H1 (cell line): ENCODE results near the gene ECT2L. TPM values are rescaled to one million over a fixed set of nuclear protein-coding genes. Genes with fewer than 3 reads are reported as not detected.

ENCODE experiments used
- CTCF ChIA-PET: fragments of 300-600 bp; sonication (Branson Sonifier 250); formaldehyde crosslinking; loops from one replicate; lab custom pipeline; 2021; ENCODE audit not compliant: partially characterized antibody; lab: Charles Lee
- POLR2A ChIA-PET: fragments of 300-600 bp; sonication (Branson Sonifier 250); formaldehyde crosslinking; loops from one replicate; lab custom pipeline; 2021; ENCODE audit warnings: inconsistent platforms; ENCODE audit not compliant: partially characterized antibody; lab: Charles Lee
- DNase-seq, 2 experiments: peaks; one replicate each; pipeline versions ENCODE4 v3.0.0 to v3.0.0-alpha.2; 2010 to 2022; ENCODE audit warnings: low spot score in 2 of 2, low read depth in 1 of 2, mixed read lengths in 1 of 2
- FAIRE-seq: peaks from 2 replicates; lab custom pipeline; 2011; peaks lifted over from hg19 to GRCh38; lab: Jason Lieb, UNC
- H2AFZ ChIP-seq: 2 replicates; pipeline ENCODE4 v1.8.1; 2012; ENCODE audit warnings: low read length, inconsistent platforms
- H2AK5ac ChIP-seq: 2 replicates; pipeline ENCODE4 v1.6.1; 2013; ENCODE audit warnings: low read depth, low read length
- H2BK120ac ChIP-seq: replicated peaks from 2 replicates; pipeline ENCODE3; 2013; ENCODE audit warnings: low read depth, low read length, inconsistent platforms
- H2BK12ac ChIP-seq: 2 replicates; pipeline ENCODE4 v1.6.1; 2013; ENCODE audit warnings: low read depth, low read length
- H2BK15ac ChIP-seq: 2 replicates; pipeline ENCODE4 v1.6.1; 2013; ENCODE audit warnings: low read length
- H2BK20ac ChIP-seq: 2 replicates; pipeline ENCODE4 v1.6.1; 2013; ENCODE audit warnings: low read length
- H2BK5ac ChIP-seq: 2 replicates; pipeline ENCODE4 v1.6.1; 2013; ENCODE audit warnings: low read depth, low read length
- H3K14ac ChIP-seq: 2 replicates; pipeline ENCODE4 v1.6.1; 2013; ENCODE audit warnings: inconsistent platforms; ENCODE audit not compliant: insufficient read length
- H3K18ac ChIP-seq: 2 replicates; pipeline ENCODE4 v1.6.1; 2013; ENCODE audit warnings: low read length; ENCODE audit errors: extremely low read depth
- H3K23ac ChIP-seq: 2 replicates; pipeline ENCODE4 v1.6.1; 2013; ENCODE audit warnings: inconsistent platforms; ENCODE audit not compliant: insufficient read length
- H3K23me2 ChIP-seq: 2 replicates; pipeline ENCODE4 v1.6.1; 2013; ENCODE audit warnings: low read depth, low read length
- H3K27ac ChIP-seq: 2 replicates; pipeline ENCODE4 v1.6.1; 2011; ENCODE audit warnings: low read depth, low read length, inconsistent platforms
- H3K27me3 ChIP-seq, 4 experiments: replicated peaks in 1 of 4; 1 replicate in 1 of 4; 2 replicates in 3 of 4; pipeline versions ENCODE4 v1.6.1 to v1.8.1; 2011 to 2013; ENCODE audit warnings: low read length in 3 of 4, mild to moderate bottlenecking in 3 of 4, inconsistent platforms in 2 of 4, mixed read lengths in 2 of 4, moderate library complexity in 1 of 4; ENCODE audit not compliant: control insufficient read depth in 3 of 4, insufficient read depth in 3 of 4; ENCODE audit errors: extremely low read depth in 1 of 4
- H3K36me3 ChIP-seq, 4 experiments: 2 replicates each; pipeline versions ENCODE4 v1.6.1 to v1.8.1; 2011 to 2013; ENCODE audit warnings: mild to moderate bottlenecking in 4 of 4, low read length in 3 of 4, moderate library complexity in 2 of 4, control low read depth in 1 of 4, inconsistent platforms in 1 of 4; ENCODE audit not compliant: insufficient read depth in 4 of 4, control insufficient read depth in 2 of 4
- H3K4ac ChIP-seq: replicated peaks from 2 replicates; pipeline ENCODE3; 2013; ENCODE audit warnings: low read length, low read depth, mixed read lengths, inconsistent platforms; ENCODE audit not compliant: insufficient read length
- H3K4me1 ChIP-seq, 4 experiments: replicated peaks in 1 of 4; 1 replicate in 1 of 4; 2 replicates in 3 of 4; pipeline versions ENCODE4 v1.6.1 to v1.8.1; 2011 to 2013; ENCODE audit warnings: low read length in 3 of 4, inconsistent platforms in 2 of 4, mixed read lengths in 1 of 4; ENCODE audit not compliant: insufficient read depth in 4 of 4, control insufficient read depth in 3 of 4
- H3K4me2 ChIP-seq, 2 experiments: 2 replicates each; pipeline versions ENCODE4 v1.6.1 to v1.8.1; 2011 to 2013; ENCODE audit warnings: low read depth in 2 of 2, low read length in 2 of 2, control low read depth in 1 of 2, inconsistent platforms in 1 of 2, mild to moderate bottlenecking in 1 of 2; ENCODE audit not compliant: insufficient read depth in 1 of 2
- H3K4me3 ChIP-seq, 4 experiments: fragments of 200-600, 300-600 bp in 1 of 4; sonication (generic), shearing (Covaris generic), sonication (Bioruptor Twin) in 1 of 4; 2 replicates each; pipeline versions ENCODE4 v1.5.1 to v1.8.1; 2011 to 2016; ENCODE audit warnings: low read length in 4 of 4, low read depth in 3 of 4, control low read depth in 2 of 4, inconsistent platforms in 2 of 4, mild to moderate bottlenecking in 2 of 4, mixed read lengths in 1 of 4, moderate library complexity in 1 of 4; ENCODE audit not compliant: insufficient read depth in 2 of 4; ENCODE audit errors: extremely low read depth in 1 of 4
- H3K56ac ChIP-seq: replicated peaks from 2 replicates; pipeline ENCODE3; 2013; ENCODE audit warnings: low read depth, mild to moderate bottlenecking, mixed read lengths, low read length, inconsistent platforms; ENCODE audit not compliant: insufficient read length
- H3K79me1 ChIP-seq: 2 replicates; pipeline ENCODE4 v1.6.1; 2013; ENCODE audit warnings: low read depth, low read length, control low read depth
- H3K79me2 ChIP-seq, 2 experiments: 2 replicates each; pipeline versions ENCODE4 v1.6.1 to v1.8.1; 2012 to 2013; ENCODE audit warnings: low read length in 2 of 2, mild to moderate bottlenecking in 2 of 2, inconsistent platforms in 1 of 2; ENCODE audit not compliant: insufficient read depth in 2 of 2, control insufficient read depth in 1 of 2
- H3K9ac ChIP-seq, 4 experiments: replicated peaks in 1 of 4; 1 replicate in 1 of 4; 2 replicates in 3 of 4; pipeline versions ENCODE4 v1.6.1 to v1.8.1; 2011 to 2013; ENCODE audit warnings: low read depth in 3 of 4, low read length in 3 of 4, control low read depth in 2 of 4, mild to moderate bottlenecking in 2 of 4, moderate library complexity in 2 of 4, inconsistent platforms in 1 of 4; ENCODE audit errors: extremely low read depth in 1 of 4
- H3K9me3 ChIP-seq, 2 experiments: 2 replicates each; pipeline versions ENCODE4 v1.6.1 to v1.8.1; 2012 to 2013; ENCODE audit warnings: mild to moderate bottlenecking in 2 of 2, moderate library complexity in 2 of 2, control low read depth in 1 of 2, inconsistent platforms in 1 of 2, low read depth in 1 of 2, low read length in 1 of 2, mixed read lengths in 1 of 2; ENCODE audit not compliant: insufficient read depth in 2 of 2
- H4K20me1 ChIP-seq, 2 experiments: replicated peaks in 1 of 2; 2 replicates each; pipeline versions ENCODE3 to v1.8.1; 2011 to 2013; ENCODE audit warnings: inconsistent platforms in 2 of 2, low read length in 2 of 2, mild to moderate bottlenecking in 1 of 2; ENCODE audit not compliant: insufficient read depth in 2 of 2, control insufficient read depth in 1 of 2
- H4K5ac ChIP-seq: 2 replicates; pipeline ENCODE4 v1.6.1; 2013; ENCODE audit warnings: low read length, low read depth, mixed read lengths, inconsistent platforms; ENCODE audit not compliant: insufficient read length
- H4K8ac ChIP-seq: 2 replicates; pipeline ENCODE4 v1.8.0; 2013; ENCODE audit warnings: mild to moderate bottlenecking, moderate library complexity, low read length, inconsistent platforms; ENCODE audit not compliant: insufficient read depth; ENCODE audit errors: extremely low read depth
- H4K91ac ChIP-seq: replicated peaks from 2 replicates; pipeline ENCODE3; 2013; ENCODE audit warnings: low read length, mixed read lengths, inconsistent platforms; ENCODE audit not compliant: insufficient read length
- BCL11A ChIP-seq, 2 experiments: IDR thresholded peaks; one replicate each; pipeline ENCODE4 v1.6.1; 2011; ENCODE audit warnings: low read depth in 2 of 2, low read length in 2 of 2, mild to moderate bottlenecking in 2 of 2
- CBX8 ChIP-seq: fragments of 300-800, 300-1000 bp; sonication (generic); IDR thresholded peaks from 2 replicates; pipeline ENCODE4 v1.7.1; 2016; ENCODE audit warnings: low read depth, low read length, borderline replicate concordance
- CTCF ChIP-seq, 3 experiments: IDR thresholded peaks; 1 replicate in 2 of 3; 2 replicates in 1 of 3; pipeline versions ENCODE4 v1.5.1 to v1.6.1; 2011; ENCODE audit warnings: low read length in 3 of 3, mild to moderate bottlenecking in 3 of 3, inconsistent platforms in 2 of 3, low read depth in 1 of 3, moderate library complexity in 1 of 3; ENCODE audit not compliant: insufficient read depth in 1 of 3; ENCODE audit errors: control extremely low read depth in 1 of 3
- HDAC2 ChIP-seq, 2 experiments: fragments of 300-600 bp in 1 of 2; sonication (generic) in 1 of 2; IDR thresholded peaks; 2 replicates each; pipeline ENCODE4 v1.6.1; 2011 to 2012; ENCODE audit warnings: low read depth in 2 of 2, low read length in 2 of 2, mild to moderate bottlenecking in 2 of 2, moderate library complexity in 2 of 2, borderline replicate concordance in 1 of 2, inconsistent platforms in 1 of 2
- HDAC6 ChIP-seq: IDR thresholded peaks from one replicate; pipeline ENCODE4 v1.7.1; 2012; ENCODE audit warnings: low read depth, mild to moderate bottlenecking, inconsistent platforms, low read length, moderate library complexity
- MAX ChIP-seq: IDR thresholded peaks from 2 replicates; pipeline ENCODE4 v1.6.1; 2012; ENCODE audit warnings: inconsistent platforms
- PHF8 ChIP-seq: fragments of 200-600 bp; sonication (generic); conservative IDR thresholded peaks from 2 replicates; pipeline ENCODE4 v1.7.1; 2012; ENCODE audit warnings: low read depth, mild to moderate bottlenecking, inconsistent platforms, low read length, moderate library complexity
- RXRA ChIP-seq: IDR thresholded peaks from 2 replicates; pipeline ENCODE4 v1.6.1; 2011; ENCODE audit warnings: low read depth, mild to moderate bottlenecking, low read length, moderate library complexity; ENCODE audit not compliant: insufficient read depth
- SAP30 ChIP-seq: fragments of 300-600 bp; sonication (generic); IDR thresholded peaks from 2 replicates; pipeline ENCODE4 v1.7.1; 2012; ENCODE audit warnings: low read length, moderate library complexity, mild to moderate bottlenecking, inconsistent platforms; ENCODE audit not compliant: insufficient read depth, insufficient replicate concordance
- SIRT6 ChIP-seq: IDR thresholded peaks from one replicate; pipeline ENCODE4 v1.7.1; 2012; ENCODE audit warnings: low read length, inconsistent platforms
- SP1 ChIP-seq: IDR thresholded peaks from 2 replicates; pipeline ENCODE4 v1.6.1; 2011; ENCODE audit warnings: low read depth, low read length
- TCF12 ChIP-seq: IDR thresholded peaks from 2 replicates; pipeline ENCODE4 v1.6.1; 2011; ENCODE audit warnings: low read depth, mild to moderate bottlenecking, low read length
- WGBS, 2 experiments: shearing (Covaris generic) in 1 of 2; methylation state at CpG; one replicate each; pipeline versions ENCODE4 v1.1.6 to v1.1.7; 2013 to 2015; ENCODE audit warnings: low lambda C conversion rate in 2 of 2, mixed read lengths in 2 of 2, inconsistent platforms in 1 of 2, low coverage in 1 of 2, missing lambda C conversion rate in 1 of 2; ENCODE audit not compliant: insufficient replicate concordance in 2 of 2, insufficient coverage in 1 of 2, insufficient read length in 1 of 2; ENCODE audit errors: extremely low coverage in 1 of 2, missing lambda C conversion rate in 1 of 2; 5-methylcytosine and 5-hydroxymethylcytosine counted together
- polyA plus RNA-seq, 7 experiments: library from polyadenylated mRNA; depleted of rRNA in 3 of 7; stranded (reverse) in 5 of 7; unstranded in 2 of 7; fragments of >200 nt in 5 of 7; fragments of 200-250 nt in 2 of 7; gene quantifications; 1 replicate in 5 of 7; 2 replicates in 1 of 7; 4 replicates in 1 of 7; pipeline versions ENCODE4 v1.2.1 to v1.2.3, GENCODE V29; 2011 to 2013; ENCODE audit warnings: missing spikeins in 2 of 7, mixed read lengths in 2 of 7
- total RNA-seq: library from RNA; stranded (reverse); fragmentation: NEBNext Ultra II Directional; extraction: Animal tissue kit (Norgen Biotek cat#: 25700); gene quantifications from 2 replicates; pipeline ENCODE4 v1.2.1, GENCODE V29; 2021

The ECT2L gene
- total and polyA plus RNA-seq, 2 of the 8 experiments (the other 6 are each of a cell fraction or from before 2014, with no cell fraction given) = not detected

- Histone ChIP-seq H3K23ac (no peak overlapping the region), H3K9ac (no peak overlapping the region), H2AFZ (no peak overlapping the region), H3K56ac (no peak overlapping the region), H2BK120ac (no peak overlapping the region), H3K4ac (no peak overlapping the region), H2BK20ac (no peak overlapping the region), H2AK5ac (no peak overlapping the region), H3K27me3 (no peaks in the 10 kb centered on the region), H3K23me2 (no peaks in the 10 kb centered on the region), H3K4me2 (no peak overlapping the region), H4K8ac (no peak overlapping the region), H3K4me3 (no peak overlapping the region), H3K14ac (no peak overlapping the region), H2BK12ac (no peak overlapping the region), H3K79me2 (no peaks in the 10 kb centered on the region), H3K79me1 (no peaks in the 10 kb centered on the region), H3K36me3 (no peaks in the 10 kb centered on the region), H3K18ac (no peak overlapping the region), H3K27ac (no peak overlapping the region), H3K9me3 (no peaks in the 10 kb centered on the region), H3K4me1 (no peaks in the 10 kb centered on the region), H4K5ac (no peak overlapping the region), H4K20me1 (no peaks in the 10 kb centered on the region), H2BK5ac (no peak overlapping the region), H4K91ac (no peak overlapping the region), H2BK15ac (no peak overlapping the region)
- ChIA-PET POLR2A (no interaction called here), CTCF (no interaction called here)
- no peak for FAIRE-seq
- DNase-seq = no peak
- WGBS, 2 experiments = 96% methylated on average over 9 of the region's 9 CpGs; no CpG with 5 or more reads in 1 of the 2 experiments
- no peak for TF ChIP-seq HDAC2 (IDR thresholded peaks at IDR 0.05; ENCODE audit: borderline replicate concordance in 1 of 2, low read depth in 2 of 2, low read length in 2 of 2)
- TF ChIP-seq TCF12 = no peak
- TF ChIP-seq SAP30 = no peak
- TF ChIP-seq MAX = no peak
- TF ChIP-seq CTCF (IDR thresholded peaks at IDR 0.05; ENCODE audit: control extremely low read depth in 1 of 3, insufficient read depth in 1 of 3, low read depth in 1 of 3, low read length in 3 of 3) = no peak
- no peak for TF ChIP-seq PHF8
- no peak for TF ChIP-seq RXRA
- TF ChIP-seq HDAC6 = no peak
- no peak for TF ChIP-seq SP1
- no peak for TF ChIP-seq SIRT6
- no peak for TF ChIP-seq BCL11A (IDR thresholded peaks at IDR 0.05; ENCODE audit: low read depth in 2 of 2, low read length in 2 of 2)
- no peak for TF ChIP-seq CBX8
Measured at GRCh38 chr6:138863321-138863720, 67.4 kb downstream of the ECT2L start.
